A549 treated with AZD2906 at 1 μM for 4 hours (cell line): ENCODE measurements around the gene CELA1. TPM values are rescaled to one million over a fixed set of nuclear protein-coding genes. Genes with fewer than 3 reads are reported as not detected.

ENCODE experiments used
- total RNA-seq: library from RNA; stranded (reverse); fragments of 200-300 nt; extraction: Qiagen RNA extraction; gene quantifications from 5 replicates; pipeline ENCODE4 v1.2.3, GENCODE V29; 2022

Gene CELA1
- total RNA-seq = not detected in 5 replicates

DNA sequence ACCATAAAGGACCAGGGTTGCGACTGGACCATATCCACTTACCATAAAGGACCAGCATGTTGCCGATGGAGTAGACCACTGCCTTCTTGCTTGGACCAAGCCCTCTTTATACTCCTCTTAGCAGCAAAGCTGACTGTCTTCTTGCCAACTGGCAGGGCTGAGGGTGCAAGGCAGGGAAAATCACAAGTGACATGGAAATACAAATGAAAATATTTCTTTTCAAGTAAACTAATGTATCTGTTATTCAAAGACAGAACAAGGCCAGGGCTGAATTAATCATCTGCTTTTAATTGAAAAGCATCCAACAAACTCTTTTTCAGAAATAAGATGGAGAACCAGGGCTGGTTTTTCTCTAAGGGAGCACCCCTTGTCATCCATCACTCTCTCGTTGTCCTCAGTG lies at the start of gene CELA1:
TSS of gene CELA1 (minus strand) at position 99 of the 400 bp plus-strand sequence. CDS start at position 58, 41 bp downstream.

DNA sequence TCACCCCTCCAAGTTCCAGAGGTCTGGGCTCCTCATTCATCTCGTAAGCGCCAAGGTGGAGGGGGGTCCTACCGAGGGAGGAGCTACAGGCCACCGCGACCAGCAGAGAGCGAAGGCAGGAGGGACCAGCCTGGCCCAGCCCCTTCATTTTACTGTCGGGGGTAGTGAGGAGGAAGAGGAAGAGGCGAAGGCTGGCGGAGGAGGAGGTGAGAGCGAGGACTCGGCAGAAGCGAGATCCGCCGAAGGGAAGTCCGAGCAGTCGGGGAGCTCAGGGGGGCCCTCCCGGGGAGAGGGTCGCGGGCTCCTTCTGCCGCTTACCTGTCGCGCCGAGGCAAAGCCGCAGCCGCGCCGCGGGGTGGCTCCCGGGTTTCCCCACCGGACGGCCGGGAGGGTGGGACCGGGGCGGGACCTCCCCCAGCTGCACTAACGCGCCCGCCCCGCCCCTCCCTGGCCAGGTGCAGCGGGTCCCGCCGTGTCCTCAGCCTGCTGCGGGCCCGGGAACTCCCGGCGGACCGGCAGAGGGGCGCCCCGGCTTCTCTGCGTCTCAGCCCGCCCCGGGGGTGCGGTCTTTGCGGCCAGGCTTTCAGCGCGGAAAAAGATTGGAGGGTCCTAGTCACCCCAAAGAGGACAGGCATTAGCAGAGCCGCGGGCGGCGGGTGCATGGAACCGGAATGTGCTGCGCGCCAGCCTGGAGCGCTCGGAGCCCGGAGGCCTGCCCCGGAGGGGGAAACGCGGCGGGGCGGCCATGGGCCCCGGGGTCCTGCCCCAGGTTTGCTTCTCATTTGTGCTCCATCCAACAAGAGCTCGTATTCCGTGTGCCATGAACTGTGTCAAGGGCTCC lies 45.0 kb upstream of the CELA1 start, which contains the start of gene GALNT6:
TSS of gene GALNT6 (minus strand) at position 124 of the 841 bp plus-strand sequence. CDS start 11,625 bp downstream, outside the sequence.

DNA sequence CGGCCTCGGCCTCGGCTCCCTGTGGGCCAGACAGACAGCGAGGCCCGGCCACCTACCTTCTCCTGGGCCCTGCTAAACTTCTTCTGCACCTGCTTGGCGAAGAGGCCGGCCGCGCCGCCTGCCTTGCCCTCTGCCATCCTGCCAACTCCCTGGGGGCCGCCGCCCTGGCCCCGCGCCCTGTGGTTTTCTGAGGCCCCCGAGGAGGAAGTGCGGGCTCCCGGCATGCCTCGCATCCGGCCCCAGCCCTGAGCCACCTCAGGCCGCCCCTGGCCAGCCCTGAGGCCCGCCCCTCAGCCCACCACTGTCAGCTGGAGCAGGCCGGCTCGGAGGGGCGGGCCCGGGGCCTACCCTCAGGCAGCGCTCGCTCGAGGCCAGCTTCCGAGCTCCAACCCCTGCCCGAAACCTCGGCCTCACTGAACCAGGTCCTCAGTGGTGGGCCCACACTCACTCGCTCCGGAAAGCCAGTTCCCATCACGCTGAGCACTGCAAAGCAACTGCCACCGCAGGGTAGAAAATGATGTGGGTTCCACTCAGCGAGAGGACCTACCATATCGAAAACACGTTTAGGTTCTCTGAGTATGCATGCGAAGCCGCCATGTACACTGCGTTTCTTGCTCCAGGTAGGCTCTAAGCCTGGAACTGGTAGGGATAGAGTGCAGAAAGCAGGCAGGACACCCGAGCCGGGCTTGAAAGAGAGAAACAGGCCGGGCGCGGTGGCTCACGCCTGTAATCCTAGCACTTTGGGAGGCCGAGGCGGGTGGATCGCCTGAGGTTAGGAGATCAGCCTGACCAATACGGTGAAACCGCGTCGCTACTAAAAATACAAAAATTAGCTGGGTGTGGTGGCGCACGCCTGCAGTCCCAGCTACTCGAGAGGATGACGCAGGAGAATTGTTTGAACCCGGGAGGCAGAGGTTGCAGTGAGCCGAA lies 22.2 kb downstream of the CELA1 start, which contains the start of gene BIN2:
TSS of gene BIN2 (minus strand) at position 209 of the 930 bp plus-strand sequence. CDS start at position 137, 72 bp downstream.

Other genes with a start within 250 kb of the CELA1 start
- gene TFCP2, start 173.5 kb downstream of the CELA1 start, total RNA-seq = 17.9 to 19.3 TPM (median 18.7 TPM) in 5 replicates
- gene POU6F1, start 128.6 kb downstream of the CELA1 start, total RNA-seq = 0.99 to 1.8 TPM (median 1.6 TPM) in 5 replicates
- gene DAZAP2, start 107.9 kb downstream of the CELA1 start, total RNA-seq = 316 to 381 TPM (median 322 TPM) in 5 replicates
- gene SMAGP, start 76.3 kb downstream of the CELA1 start, total RNA-seq = 20.2 to 26.6 TPM (median 24.6 TPM) in 5 replicates
- gene BIN2, start 22.5 kb downstream of the CELA1 start, total RNA-seq = 0.08 to 0.17 TPM (median 0.13 TPM) in 5 replicates
- gene GALNT6, start 44.7 kb upstream of the CELA1 start, total RNA-seq = 2.4 to 3.3 TPM (median 3.1 TPM) in 5 replicates
- 0.91 to 1.5 TPM (median 1.3 TPM) in 5 replicates for gene SLC4A8, start 78.2 kb upstream of the CELA1 start, total RNA-seq
- 1.1 to 1.8 TPM (median 1.6 TPM) in 5 replicates for gene SCN8A, start 244.6 kb upstream of the CELA1 start, total RNA-seq